ENCODE measurements around the gene ISL1.

Gene ISL1

GRCh38 chr5:51381761-51382474, 1.3 kb upstream of the ISL1 start:
- TF ChIP-seq SIN3A (IDR thresholded peaks at IDR 0.05; ENCODE audit: borderline replicate concordance, insufficient read depth, low read length) (no peak), FOXP2 (optimal IDR thresholded peaks at IDR 0.05; ENCODE audit: borderline replicate concordance, extremely low read depth, extremely low read length, insufficient read depth) (no peak), REST (IDR thresholded peaks at IDR 0.05; ENCODE audit: insufficient read depth in 1 of 2, low read depth in 2 of 2, low read length in 2 of 2) (no peak), POLR2AphosphoS5 (IDR thresholded peaks at IDR 0.05; ENCODE audit: low read depth, low read length) (no peak), TAF1 (IDR thresholded peaks at IDR 0.05; ENCODE audit: borderline replicate concordance, insufficient read depth, low read length) (no peak)

- TF ChIP-seq REST (IDR thresholded peaks at IDR 0.05; ENCODE audit: insufficient read depth in 1 of 2, low read depth in 2 of 2, low read length in 2 of 2) (no peak), POLR2AphosphoS5 (IDR thresholded peaks at IDR 0.05; ENCODE audit: low read depth, low read length) (no peak), SIN3A (IDR thresholded peaks at IDR 0.05; ENCODE audit: borderline replicate concordance, insufficient read depth, low read length) (no peak), FOXP2 (optimal IDR thresholded peaks at IDR 0.05; ENCODE audit: borderline replicate concordance, extremely low read depth, extremely low read length, insufficient read depth) (no peak), TAF1 (IDR thresholded peaks at IDR 0.05; ENCODE audit: borderline replicate concordance, insufficient read depth, low read length) (no peak)
These were observed 622 bp upstream of the ISL1 start for GRCh38 chr5:51382521-51383130.

- TF ChIP-seq TAF1 (IDR thresholded peaks at IDR 0.05; ENCODE audit: borderline replicate concordance, insufficient read depth, low read length) = no peak
- no peak for TF ChIP-seq FOXP2 (optimal IDR thresholded peaks at IDR 0.05; ENCODE audit: borderline replicate concordance, extremely low read depth, extremely low read length, insufficient read depth)
- no peak for TF ChIP-seq REST (IDR thresholded peaks at IDR 0.05; ENCODE audit: insufficient read depth in 1 of 2, low read depth in 2 of 2, low read length in 2 of 2)
- no peak for TF ChIP-seq POLR2AphosphoS5 (IDR thresholded peaks at IDR 0.05; ENCODE audit: low read depth, low read length)
- no peak for TF ChIP-seq SIN3A (IDR thresholded peaks at IDR 0.05; ENCODE audit: borderline replicate concordance, insufficient read depth, low read length)
These were observed 1.1 kb downstream of the ISL1 start for GRCh38 chr5:51384281-51384840.

GRCh38 chr5:51385216-51385615, 2.0 kb downstream of the ISL1 start:
- TF ChIP-seq SIN3A (IDR thresholded peaks at IDR 0.05; ENCODE audit: borderline replicate concordance, insufficient read depth, low read length) = no peak
- no peak for TF ChIP-seq TAF1 (IDR thresholded peaks at IDR 0.05; ENCODE audit: borderline replicate concordance, insufficient read depth, low read length)
- no peak for TF ChIP-seq REST (IDR thresholded peaks at IDR 0.05; ENCODE audit: insufficient read depth in 1 of 2, low read depth in 2 of 2, low read length in 2 of 2)
- TF ChIP-seq FOXP2 (optimal IDR thresholded peaks at IDR 0.05; ENCODE audit: borderline replicate concordance, extremely low read depth, extremely low read length, insufficient read depth) = no peak
- TF ChIP-seq POLR2AphosphoS5 (IDR thresholded peaks at IDR 0.05; ENCODE audit: low read depth, low read length) = no peak
